GM13976 (cell line): Measurements from ENCODE around the gene KDM7A.

ENCODE experiments used
- DNase-seq: peaks from one replicate; pipeline ENCODE4 v3.0.0; 2012; ENCODE audit warnings: low spot score
- in situ Hi-C: fragments of 300-500 bp; cut with MboI; formaldehyde crosslinking; loops from one replicate; pipeline ENCODE4 v1.12.0; 2022; ENCODE audit warnings: low sequenced_read_pairs, mixed read lengths, inconsistent platforms; ENCODE audit not compliant: unreplicated experiment
- TF ChIP-seq, protein P1 (sequence below): IDR thresholded peaks from 2 replicates; pipeline ENCODE4 v1.5.1; 2012; ENCODE audit warnings: borderline replicate concordance, mild to moderate bottlenecking; ENCODE audit not compliant: insufficient read depth; ENCODE audit errors: extremely low read depth, missing control alignments, control extremely low read depth

The KDM7A gene

GRCh38 chr7:140048989-140049338, 127.8 kb downstream of the KDM7A start:
- in situ Hi-C loops: no loop called here
- TF ChIP-seq, protein P1, sequence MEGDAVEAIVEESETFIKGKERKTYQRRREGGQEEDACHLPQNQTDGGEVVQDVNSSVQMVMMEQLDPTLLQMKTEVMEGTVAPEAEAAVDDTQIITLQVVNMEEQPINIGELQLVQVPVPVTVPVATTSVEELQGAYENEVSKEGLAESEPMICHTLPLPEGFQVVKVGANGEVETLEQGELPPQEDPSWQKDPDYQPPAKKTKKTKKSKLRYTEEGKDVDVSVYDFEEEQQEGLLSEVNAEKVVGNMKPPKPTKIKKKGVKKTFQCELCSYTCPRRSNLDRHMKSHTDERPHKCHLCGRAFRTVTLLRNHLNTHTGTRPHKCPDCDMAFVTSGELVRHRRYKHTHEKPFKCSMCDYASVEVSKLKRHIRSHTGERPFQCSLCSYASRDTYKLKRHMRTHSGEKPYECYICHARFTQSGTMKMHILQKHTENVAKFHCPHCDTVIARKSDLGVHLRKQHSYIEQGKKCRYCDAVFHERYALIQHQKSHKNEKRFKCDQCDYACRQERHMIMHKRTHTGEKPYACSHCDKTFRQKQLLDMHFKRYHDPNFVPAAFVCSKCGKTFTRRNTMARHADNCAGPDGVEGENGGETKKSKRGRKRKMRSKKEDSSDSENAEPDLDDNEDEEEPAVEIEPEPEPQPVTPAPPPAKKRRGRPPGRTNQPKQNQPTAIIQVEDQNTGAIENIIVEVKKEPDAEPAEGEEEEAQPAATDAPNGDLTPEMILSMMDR: no peak
- DNase-seq: no peak

GRCh38 chr7:140048138-140048537, 128.6 kb downstream of the KDM7A start:
- DNase-seq: no peak
- TF ChIP-seq, protein P1: no peak
- in situ Hi-C loops: no loop called here

DNA sequence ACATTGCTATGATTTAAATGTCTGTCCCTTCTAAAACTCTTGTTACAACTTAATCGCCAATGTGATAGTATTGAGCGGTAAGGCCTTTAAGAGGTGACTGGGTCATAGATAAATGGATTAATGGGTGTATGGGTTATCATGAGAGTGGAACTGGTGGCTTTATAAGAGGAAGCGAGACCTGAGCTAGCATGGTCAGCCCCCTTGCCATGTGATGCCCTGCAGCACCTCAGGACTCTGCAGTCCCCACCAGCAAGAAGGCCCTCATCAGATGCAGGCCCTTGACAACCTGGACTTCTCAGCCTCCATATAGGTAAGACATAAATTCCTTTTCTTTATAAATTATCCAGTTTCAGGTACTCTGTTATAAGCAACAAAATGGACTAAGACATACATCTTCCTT, 129.6 kb downstream of the KDM7A start:
- no peak for DNase-seq
- in situ Hi-C loops: no loop called here
- TF ChIP-seq, protein P1: no peak

DNA sequence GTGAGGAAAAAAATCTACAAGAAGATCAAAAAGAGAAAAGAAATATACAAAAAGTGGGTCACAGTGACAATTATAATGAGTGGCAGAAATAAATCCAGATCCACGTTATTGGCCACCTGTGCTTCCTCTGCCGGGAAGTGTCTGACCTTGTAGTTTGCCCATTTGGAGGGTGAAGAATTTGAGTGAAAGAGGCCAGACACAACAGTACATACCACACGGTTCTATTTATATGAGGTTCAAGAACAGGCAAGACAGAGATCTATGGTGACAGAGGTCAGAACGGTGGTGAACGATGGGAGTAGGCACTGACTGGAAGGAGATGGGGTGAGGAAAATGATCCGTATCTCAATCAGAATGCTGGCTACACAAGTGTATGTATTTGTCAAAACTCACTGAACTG, 131.1 kb downstream of the KDM7A start:
- DNase-seq: no peak
- TF ChIP-seq, protein P1: no peak
- in situ Hi-C loops: no loop called here

DNA sequence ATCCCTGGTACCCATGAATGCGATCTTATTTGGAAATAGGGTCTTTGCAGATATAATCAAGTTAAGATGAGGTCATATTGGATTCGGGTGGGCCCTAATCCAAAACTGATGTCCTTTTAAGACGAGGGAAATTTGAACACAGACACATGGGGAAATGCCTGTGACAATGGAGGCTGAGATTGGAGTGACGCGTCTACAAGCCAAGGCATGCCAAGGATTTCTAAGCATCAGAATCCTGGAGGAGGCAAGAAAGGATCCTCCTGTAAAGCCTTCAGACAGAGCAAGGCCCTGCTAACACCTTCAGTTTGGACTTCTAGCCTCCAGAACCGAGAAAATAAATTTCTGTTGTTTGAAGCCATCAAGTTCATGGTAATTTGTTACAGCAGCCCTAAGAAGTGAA, 132.5 kb downstream of the KDM7A start:
- in situ Hi-C loops: no loop called here
- TF ChIP-seq, protein P1: no peak
- DNase-seq: no peak

- in situ Hi-C loops: no loop called here
- TF ChIP-seq, protein P1: no peak
- no peak for DNase-seq
These were observed 134.5 kb downstream of the KDM7A start for GRCh38 chr7:140042386-140042670.
